ENCODE data around the gene ZNF516.

ZNF516 gene

DNA sequence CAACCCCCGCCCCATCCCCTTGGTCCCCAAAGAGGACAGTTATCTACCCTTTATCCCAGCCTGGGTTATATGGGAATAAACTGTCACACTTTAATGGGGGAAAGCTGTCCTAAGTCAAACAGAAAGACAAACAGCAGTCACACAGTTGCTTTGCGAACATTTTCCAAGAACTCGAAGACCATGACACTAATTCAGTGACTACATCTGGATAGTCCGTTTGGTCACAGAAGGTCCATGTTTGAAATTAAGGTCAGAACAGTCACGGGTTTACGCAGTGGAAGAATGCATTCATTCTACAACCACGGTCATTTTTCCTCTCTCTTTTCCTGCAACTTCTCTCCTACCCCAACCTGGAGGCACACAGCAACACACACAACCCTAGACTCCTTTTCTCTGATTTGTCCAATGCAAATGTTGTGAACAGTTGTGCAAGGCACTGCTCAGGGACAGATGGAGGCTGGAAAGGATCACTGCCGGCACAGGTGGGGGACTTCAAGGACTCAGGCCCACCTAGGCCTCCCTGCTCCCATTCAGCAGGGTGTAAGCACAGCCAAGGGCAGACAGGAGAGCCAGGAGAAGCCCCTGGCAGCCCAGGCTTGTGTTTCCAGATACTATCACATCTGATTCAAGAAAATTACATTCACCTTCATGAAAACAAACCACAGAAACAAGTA lies 39.9 kb downstream of the ZNF516 start:
- DNase-seq = peak; percentile 11

DNA sequence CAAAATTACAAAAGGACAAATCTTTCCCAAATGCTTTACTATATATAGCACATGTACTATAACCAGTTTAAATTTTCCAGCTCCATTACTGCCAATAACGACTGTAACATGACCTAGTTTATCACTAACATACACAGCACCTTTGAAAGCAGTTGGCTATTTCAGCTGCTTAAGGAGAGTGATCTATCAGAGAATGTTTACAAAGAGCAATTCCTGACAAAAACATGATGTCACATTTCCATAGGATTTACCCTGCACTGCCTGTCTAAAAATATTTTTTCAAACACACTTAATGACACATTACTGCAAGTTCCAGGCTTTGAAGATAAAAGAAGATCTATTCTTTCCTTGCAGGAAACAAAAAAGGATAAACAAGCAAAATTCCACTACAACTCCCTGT lies 40.6 kb downstream of the ZNF516 start:
- DNase-seq = no peak

DNA sequence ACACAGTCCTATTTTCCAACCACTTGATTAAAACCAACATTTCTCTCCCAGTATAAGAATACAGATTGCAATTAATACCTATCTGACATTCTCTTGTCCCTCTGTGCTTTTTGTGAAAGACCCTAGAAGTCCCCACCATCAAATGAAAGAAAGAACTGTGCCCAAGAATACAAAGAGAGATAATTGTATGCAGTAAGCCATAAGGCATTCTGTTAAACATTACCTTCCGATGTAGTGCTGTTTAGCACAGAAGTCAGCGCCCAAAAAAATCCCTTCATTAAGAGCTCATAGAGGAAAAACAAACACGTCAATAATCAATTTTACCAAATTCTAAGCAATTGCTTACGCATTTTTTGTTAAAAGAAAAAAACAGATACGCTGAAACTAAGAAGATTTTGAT lies 41.1 kb downstream of the ZNF516 start:
- no peak for DNase-seq

DNA sequence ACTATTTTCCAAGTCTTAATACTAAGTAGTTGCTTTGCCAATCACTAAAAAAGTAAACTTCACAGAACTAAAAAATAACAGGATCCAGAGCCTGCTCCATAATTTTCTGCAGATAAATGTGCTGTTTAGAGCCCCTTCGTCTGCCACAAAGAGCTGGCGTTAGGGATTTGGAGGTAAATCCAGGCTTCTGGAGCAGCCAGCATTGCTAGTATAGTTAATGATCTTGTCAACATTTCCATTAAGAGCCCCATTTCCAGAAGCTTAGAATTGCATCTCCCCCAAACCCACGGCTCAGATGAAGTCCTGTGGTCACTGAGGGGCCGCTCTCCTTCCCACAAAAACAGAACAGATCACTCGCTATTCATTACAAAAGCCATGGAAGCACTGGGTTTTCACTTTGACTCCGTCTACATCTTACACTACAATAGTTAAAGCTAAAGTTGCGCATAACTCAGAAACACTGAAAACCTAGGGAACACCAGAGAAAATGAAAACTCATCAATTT lies 41.9 kb downstream of the ZNF516 start:
- peak; percentile 10 for DNase-seq

DNA sequence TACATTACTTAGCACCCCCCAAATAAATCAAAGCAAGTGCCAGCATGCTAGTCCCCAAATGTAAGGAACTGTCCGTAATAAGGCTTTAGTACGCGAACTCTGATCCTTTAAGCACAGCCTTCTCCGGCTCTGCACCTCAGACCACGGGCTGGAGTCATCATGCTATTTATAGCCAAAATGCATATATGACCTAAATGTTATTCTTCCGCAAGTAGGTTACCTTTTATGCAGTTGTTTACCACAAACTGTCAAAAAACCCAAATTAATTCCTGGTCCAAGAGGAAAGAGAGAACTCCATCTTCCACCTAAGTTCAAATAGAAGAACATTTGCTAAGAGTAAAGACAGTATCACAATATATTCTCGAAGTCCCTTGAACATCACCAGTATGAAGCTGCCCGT lies 42.7 kb downstream of the ZNF516 start:
- peak; percentile 50 for DNase-seq

DNA sequence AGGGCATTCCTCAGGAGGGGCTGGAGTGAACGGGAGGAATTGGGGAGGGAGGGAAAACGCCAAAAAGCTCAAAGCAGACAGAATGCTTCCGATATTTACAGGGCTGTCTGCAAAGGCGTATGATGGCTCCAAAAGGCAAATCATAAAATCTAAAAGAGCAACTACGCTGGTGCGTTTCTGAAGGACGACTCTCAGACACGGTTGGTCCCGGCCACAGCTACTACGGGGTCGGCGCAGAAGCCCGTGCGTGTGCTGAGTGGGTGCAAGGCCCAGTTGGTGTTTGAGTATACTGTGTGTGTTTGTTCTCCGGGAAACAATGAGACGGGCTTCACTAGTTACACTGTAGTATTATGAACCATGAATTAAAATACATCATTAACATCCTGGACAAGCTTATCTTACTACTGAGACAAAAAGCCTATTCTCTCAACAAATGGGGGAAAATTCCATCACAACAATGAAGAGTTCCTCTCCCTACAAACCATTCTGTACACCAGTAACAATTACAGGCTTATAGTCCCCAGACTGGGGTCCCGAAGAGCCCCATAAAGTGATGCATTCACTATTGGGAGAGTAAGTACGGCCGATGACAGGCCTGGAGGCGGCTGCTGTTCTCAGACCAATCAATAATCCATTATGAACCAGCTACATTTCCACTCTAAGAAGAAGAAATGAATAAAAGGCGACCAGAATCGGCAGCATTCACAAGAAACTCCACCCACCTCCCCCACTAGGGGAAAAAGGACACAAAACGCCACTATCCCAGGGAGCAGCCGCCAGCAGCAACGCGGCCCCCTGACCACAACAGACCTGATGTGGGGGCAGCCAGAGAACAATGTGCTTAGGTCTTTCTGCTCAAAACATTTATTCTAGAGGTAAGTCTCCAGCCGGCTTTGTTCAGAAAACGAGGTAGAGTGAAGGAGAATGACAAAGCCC lies 43.4 kb downstream of the ZNF516 start:
- DNase-seq = peak; percentile 36

DNA sequence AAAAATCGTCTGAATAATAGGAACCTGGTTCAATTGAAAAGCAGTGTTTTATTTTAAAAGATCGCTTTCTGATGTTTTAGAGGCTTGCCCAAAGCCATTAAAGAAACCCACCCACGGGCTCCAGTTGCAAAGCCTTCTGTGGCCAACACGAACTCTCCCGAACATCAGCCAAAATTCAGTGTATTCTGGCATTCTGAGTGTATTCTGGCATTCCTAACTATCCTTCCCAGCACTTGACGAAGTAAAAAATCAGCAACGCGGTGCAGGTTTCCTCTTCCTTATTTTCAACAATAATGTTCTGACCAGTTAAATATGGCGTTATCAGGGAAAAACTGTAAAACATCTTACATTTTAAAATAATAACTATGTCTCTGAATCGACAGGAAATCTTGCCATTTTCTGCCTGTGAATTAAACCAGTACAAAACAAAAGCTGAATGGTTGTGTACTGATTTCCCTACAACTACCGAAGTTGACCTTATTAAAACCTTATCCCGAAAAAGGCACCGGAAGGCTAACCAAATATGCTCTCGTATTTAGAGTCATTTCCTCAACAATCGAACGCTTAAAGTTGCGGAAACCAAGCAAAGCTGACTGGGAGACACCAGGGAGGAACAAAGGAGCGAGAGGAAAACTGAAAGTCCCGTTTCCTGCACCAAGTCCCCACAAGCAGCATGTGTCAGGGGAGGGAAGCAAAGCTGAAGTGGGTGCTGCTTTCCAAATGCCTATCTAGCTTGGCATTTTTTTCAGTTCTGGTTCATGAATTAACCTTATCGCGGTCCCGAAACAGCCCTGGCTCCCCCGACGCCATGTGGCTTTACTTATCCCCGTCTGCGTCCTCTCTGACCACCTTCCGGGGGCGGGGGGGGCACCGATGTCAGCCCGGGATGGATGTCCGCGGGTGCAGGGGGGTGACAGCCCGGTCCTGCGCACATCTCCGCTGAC lies 44.3 kb downstream of the ZNF516 start:
- DNase-seq = peak; percentile 79

DNA sequence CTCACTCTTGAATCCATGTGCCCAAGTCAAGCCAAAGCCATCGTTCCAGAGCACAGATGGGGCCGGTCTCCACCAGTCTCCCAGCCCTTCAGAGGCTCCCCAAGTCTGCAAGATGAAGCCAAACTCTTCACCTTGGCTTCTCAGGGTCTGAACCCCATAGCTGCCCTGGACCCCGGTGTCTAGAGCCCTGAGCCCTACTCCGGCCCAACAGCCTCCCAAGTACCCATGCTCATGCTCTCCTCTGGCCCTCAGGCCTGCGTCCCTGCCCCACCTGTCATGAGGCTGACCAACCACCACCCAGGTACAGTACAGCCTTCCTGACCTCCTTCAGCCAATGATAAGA lies 46.0 kb downstream of the ZNF516 start:
- DNase-seq = no peak

DNA sequence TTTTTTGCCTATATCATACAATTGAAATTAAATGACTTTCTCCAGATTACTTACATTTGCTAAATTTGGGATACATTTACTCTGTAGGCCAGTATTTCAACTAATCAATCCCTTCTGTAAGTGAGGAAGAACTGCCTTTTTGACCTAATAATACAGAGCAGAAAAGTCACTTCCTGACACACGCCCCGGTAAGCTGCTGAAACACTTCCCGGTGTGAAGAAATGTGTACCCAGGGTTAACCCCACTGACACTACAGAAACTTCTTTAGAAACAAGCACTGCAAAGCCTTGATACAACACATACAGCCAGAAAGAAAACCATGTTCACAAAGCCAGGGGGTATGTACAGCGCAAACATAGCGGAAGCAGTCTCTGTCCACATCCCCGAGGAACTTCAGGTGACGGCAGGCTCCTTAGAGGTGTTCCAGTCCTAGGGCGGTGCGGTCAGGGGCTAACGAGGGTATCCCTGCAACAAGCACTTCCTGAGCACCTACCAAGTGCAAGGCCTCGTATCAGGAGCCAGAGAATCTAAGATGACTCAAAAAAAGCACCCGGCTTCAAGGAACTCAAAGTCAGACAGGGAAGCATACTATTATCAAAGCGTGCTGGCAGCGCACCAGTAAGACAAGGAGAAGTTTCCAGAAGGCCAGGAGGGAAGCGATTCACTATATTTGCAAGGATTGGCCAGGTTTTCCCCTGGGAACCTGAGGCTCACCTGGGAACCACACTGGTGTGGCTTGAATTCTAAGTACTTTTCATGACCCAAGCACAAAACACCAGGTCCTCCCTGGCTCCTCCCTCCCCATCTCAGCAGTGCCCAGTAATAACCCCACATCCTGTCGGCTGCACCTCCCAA lies 46.6 kb downstream of the ZNF516 start:
- peak; percentile 24 for DNase-seq

DNA sequence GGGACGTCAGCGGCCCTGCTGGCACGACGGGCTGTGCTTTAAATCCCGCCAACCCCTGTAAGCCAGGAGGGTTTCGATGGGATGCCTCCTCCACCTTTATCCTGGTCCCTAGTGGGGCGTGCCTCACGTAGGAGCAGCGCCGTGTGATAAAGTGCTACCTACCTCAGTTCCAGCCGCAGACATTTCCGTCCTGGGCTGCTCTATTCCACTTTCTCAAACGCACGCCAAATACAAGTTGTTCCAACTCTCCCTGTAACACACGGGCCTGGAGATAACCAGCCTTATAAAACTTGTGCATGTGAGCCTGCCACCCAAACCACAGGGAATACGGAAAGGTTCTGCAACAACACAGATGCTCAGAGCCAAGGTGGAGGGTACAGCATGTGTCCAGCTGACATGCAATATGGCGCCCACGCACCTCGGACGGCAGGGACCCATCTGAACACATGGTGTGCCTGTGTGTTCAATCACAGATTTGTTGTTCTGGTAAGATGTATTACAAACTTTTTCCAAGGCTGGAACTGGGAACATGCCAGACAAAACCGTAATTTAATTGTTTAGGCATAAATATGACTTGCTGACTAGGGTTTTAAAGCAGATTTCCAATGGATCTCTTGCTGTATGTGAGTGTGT lies 47.7 kb downstream of the ZNF516 start:
- DNase-seq = peak; percentile 24

DNA sequence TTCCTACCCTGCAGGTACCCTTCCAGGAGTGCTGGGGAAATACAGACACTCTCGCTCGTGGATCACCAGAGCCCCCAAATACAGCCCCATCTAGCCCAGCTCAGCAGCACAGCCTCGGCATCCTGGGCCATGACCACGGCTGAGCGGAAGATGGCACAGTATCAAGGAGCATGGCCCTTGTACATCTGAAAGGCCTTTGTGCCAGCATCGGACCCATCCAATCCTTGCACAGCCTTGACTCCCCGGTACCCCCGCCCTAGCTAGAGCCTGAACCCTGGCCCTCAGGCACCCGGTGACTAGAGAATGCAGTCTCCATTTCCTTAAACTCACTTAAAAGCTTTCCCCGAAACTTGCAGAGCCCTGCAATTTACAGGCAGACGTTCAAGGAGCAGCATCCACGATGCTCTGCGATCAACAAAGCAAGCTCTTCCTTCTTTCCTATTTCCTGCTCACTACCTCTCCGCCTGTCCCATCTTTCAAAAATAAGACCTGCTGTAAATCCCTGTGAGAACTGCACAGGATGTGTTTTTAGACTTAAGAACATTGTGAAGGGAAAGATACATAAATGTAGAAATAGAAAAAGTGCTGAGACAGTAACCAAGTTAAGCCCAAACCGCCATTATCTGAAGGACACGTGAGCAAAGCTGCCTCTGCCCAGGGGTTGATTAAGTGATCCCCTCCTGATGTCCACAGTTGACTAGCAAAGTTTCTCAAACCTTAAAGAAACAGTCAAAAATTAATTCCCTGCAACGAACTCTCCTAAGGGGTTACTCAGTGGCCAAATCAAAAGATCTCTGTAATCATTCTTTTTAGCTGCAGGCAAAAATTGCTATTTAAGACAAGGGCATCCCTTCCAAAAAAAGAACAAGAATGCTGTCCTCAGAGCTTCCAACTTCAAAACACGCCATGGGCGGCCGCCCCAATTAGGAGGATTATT lies 48.5 kb downstream of the ZNF516 start:
- peak; percentile 27 for DNase-seq

DNA sequence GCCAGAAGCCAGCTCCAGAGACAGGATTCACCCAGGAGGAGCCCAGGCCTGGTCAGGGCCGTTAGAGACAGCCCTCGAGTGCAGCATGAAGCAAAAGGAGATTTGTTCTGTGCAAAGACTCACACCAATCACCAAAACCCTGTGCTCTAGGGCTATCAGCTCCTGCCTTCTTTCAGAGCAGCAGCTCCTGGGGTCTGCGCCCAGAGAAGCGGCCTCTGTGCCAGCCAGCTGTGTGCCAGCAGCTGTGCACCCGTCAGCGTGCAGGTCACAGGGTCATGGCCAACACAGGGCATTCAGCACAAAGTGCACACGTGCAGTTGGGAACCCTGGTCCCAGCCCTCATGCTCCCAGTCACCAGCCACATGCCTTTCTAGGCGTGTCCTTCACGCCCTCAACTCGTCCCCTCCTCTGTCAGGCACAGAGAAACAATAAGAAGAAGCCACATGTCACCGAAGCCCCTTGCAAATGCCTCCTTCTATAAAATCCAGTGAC lies 49.3 kb downstream of the ZNF516 start:
- peak; percentile 38 for DNase-seq

DNA sequence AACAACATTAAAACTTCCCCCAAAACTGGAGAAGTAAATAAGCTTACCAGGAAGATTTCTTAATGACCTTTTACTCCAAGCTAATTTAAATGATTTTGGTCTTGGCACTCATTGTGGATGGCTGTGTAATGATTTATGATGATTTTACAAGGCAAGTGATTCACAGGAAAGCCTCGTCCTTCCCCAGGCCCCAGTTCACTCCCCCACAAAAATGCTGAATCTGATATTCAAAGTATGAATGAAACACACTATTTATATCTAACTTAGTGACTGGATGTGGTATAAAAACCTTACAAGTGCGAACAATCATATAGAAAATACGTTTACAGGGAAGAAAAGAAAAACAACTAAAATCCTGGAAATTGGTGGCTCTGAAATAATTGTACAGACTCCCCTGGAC lies 49.8 kb downstream of the ZNF516 start:
- DNase-seq = peak; percentile 13

DNA sequence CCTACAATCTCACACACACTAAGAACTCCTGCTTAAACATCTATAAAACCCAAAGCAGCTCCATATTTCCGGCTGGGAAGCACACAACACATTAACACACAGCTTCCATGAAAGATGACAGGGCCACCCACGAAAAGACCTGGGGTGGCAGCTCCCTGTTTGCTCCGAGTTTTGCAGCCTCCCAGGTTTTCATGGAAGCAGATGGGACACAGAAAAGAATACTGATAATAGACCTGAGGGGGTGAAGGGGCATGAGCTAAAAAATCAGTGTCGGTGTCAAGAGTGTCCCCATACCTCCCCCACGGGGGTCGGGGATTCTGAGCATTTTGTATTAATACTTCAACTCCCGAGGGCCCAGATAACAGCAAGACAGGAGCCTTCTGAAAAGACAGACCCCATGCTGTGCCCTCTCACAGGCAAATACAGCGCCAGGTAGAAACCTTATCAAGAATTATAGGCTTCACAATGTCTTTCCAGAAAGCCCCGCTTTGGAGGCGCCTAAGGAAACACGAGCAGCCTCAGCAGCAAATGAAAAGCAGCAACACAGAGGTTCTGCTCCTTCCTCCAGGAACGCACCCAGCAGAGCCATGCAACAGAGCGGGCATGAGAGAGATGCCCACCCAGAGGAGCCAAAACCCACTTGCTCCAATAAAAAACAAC lies 50.5 kb downstream of the ZNF516 start:
- DNase-seq = peak; percentile 10

DNA sequence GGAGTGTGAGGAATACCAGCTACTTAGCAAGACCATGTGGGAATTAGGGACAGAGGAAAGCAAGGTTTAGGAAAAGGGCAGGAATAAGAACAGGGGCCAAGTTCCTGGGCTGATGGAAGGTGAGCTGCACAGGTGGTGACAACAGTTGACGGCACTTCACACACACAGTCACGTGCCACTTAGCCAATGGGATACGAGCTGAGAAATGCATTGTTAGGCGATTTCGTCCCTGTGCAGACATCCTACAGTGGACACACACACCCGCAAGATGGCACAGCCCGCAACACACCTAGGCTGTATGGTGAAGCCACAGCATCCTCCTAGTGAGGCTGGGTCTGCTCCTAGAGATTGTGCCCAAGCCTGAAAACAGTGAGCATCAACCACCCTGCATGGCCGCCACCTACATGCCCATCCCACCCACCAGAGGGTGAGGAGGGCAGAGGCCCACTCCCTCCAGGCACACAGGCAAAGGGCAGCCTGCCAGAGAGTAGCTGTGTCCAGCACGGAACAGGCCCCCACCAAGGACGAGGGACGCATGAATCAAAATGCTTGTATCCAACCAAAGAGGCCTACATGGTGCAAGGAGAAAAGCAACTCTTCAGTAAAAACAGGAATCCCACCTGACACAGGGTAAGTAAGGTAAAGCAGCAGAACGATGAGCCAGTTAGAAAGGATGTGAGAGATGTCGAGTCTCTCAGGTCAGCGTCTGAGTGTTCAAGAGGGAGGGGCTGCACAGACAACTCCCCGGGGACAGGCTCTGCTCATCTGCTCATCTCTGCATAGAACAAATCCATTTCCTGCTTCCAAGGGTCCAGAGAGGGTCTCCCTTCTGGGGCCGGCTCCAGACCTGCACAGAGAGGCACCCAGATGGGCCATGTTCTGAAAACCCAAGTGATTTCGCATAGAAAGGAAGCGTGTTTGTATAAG lies 51.3 kb downstream of the ZNF516 start:
- DNase-seq = peak; percentile 17

DNA sequence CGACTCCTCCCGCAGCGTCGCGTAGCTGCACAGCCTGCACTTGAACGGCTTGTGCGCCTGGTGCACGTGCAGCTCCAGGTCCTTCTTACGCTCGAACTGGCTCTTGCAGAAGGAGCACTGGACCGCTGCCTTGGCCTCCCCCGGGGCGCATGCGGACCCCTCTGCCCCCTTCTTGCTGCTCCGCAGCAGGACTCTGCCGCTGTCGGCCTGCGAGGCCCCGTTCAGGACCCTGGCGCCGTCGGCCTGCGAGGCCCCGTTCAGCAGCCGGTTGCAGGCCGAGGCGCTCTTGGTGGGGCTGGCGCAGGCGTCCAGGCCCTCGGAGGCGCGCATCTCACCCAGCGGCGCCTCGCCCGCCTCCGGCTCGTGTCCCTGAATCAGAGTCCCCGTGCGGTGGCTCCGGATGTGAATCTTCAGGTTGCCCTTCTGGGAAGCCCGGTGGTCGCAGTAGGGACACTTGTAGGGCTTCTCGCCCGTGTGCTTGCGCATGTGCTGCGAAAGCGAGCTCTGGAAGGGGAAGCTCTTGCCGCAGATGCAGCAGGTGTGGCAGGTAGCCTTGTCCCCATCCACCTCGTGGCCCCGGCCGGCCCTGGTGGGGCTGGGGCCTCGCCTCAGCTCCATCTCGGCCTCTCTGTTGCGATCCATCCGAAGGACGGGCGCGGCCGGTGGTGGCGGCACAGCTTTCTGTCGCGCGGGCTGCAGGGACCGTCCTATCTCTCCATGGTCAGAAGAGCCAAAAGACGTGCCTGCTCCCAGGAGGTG lies 52.5 kb downstream of the ZNF516 start:
- peak; percentile 8 for DNase-seq

DNA sequence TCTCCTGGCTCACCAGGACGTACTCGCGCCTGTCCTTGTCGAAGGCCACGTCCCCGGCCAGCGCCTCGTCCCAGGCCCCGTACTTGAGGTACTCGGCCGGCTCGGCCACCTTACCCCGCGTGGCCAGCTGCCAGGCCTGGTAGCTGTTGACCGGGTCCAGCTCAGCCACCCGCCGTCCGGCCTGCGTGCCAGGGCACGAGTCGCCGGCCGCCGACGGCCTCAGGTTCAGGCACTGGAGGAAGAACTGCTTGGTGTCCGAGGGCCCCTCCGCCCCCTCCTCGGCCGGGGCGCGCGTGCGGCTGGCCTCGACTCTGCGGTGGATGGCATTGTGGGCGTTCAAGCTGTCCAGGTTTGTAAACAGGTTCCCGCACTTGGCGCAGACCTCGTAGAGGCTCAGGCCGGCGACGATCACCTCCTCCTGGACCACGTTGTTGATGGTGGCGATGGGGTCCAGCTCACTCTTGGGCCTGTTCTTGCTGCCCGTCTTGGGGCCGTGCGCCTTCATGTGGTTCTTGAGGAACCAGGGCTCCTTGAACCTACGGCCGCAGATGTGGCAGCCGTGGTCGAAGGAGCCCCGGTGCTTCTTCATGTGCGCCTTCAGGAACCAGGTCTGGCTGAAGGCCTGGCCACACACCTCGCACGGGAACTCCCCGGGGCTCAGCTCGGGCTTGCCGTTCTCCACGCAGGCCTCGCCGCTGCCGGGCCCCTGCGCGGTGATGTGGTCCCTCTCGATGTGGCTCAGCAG lies 53.2 kb downstream of the ZNF516 start:
- peak; percentile 16 for DNase-seq
